Astrocyte of the spinal cord (primary cell): ENCODE results near the gene FAP.
A peak's percentile ranks its signal among the peaks of the same experiment; 100 is the strongest.

Experiments
- DNase-seq: peaks from one replicate; pipeline ENCODE4 v3.0.0; 2011; ENCODE audit warnings: low read depth, low spot score
- H3K4me3 ChIP-seq: 2 replicates; pipeline ENCODE4 v1.5.1; 2011; ENCODE audit warnings: low read depth, mild to moderate bottlenecking, low read length, moderate library complexity
- CTCF ChIP-seq: IDR thresholded peaks from 2 replicates; pipeline ENCODE4 v1.5.1; 2012; ENCODE audit warnings: low read depth, mild to moderate bottlenecking, low read length, inconsistent platforms
- in situ Hi-C: cut with HindIII; loops from 2 replicates; pipeline ENCODE4 v1.10.0; 2017; ENCODE audit warnings: low sequenced_read_pairs

The FAP gene

GRCh38 chr2:162243294-162243693, at the start of gene FAP:
FAP (minus strand) TSS chr2:162243445; CDS start chr2:162243327, 118 bp downstream.
- H3K4me3 ChIP-seq, result peak within 1 kb of the TSS; percentile 55
- in situ Hi-C loops, result no loop called here
- TF ChIP-seq CTCF, result no peak
- peak; percentile 94 for DNase-seq

- no peak for DNase-seq
- no peak for TF ChIP-seq CTCF
- no peak overlapping the region for H3K4me3 ChIP-seq
- in situ Hi-C loops, result no loop called here
Observed at GRCh38 chr2:162291748-162292147, 48.5 kb upstream of the FAP start.

- no peak overlapping the region for H3K4me3 ChIP-seq
- in situ Hi-C loops, result no loop called here
- DNase-seq, result peak; percentile 34
- no peak for TF ChIP-seq CTCF
Observed at GRCh38 chr2:162282765-162283425, 39.6 kb upstream of the FAP start.

GRCh38 chr2:162280654-162281053, 37.4 kb upstream of the FAP start:
- no peak for TF ChIP-seq CTCF
- in situ Hi-C loops, result no loop called here
- DNase-seq, result no peak
- H3K4me3 ChIP-seq, result no peak overlapping the region

GRCh38 chr2:162277381-162277780, 34.1 kb upstream of the FAP start:
- in situ Hi-C loops, result no loop called here
- H3K4me3 ChIP-seq, result no peak overlapping the region
- no peak for TF ChIP-seq CTCF
- DNase-seq, result no peak

GRCh38 chr2:162267996-162268395, 24.8 kb upstream of the FAP start:
- no peak for TF ChIP-seq CTCF
- no peak overlapping the region for H3K4me3 ChIP-seq
- in situ Hi-C loops, result no loop called here
- no peak for DNase-seq
